ENCODE data around the gene APLF. TPM values are rescaled to one million over a fixed set of nuclear protein-coding genes. Genes with fewer than 3 reads are reported as not detected.
"Not testable (repeated sequence)": the region's sequence is repeated elsewhere in the genome, so short reads cannot be mapped to it uniquely, and the experiment has no call there.

The APLF gene
- total RNA-seq, 1 experiment from 2014 or later = 2.1 TPM

GRCh38 chr2:68431316-68431972 lies 35.9 kb upstream of the APLF start:
- no peaks in the 10 kb centered on the region for H3K27me3 ChIP-seq (ENCODE audit: control insufficient read depth, insufficient read depth, low read length)
- no peak for DNase-seq
- H3K4me3 ChIP-seq (ENCODE audit: insufficient read depth, low read depth, low read length) = no peak overlapping the region
- no peaks in the 10 kb centered on the region for H3K36me3 ChIP-seq (replicated peaks; ENCODE audit: control insufficient read depth, insufficient read depth, low read length)

- no peaks in the 10 kb centered on the region for H3K27me3 ChIP-seq (ENCODE audit: control insufficient read depth, insufficient read depth, low read length)
- no peaks in the 10 kb centered on the region for H3K36me3 ChIP-seq (replicated peaks; ENCODE audit: control insufficient read depth, insufficient read depth, low read length)
- no peak for DNase-seq
- no peak overlapping the region for H3K4me3 ChIP-seq (ENCODE audit: insufficient read depth, low read depth, low read length)
Observed at GRCh38 chr2:68432696-68433658, 34.4 kb upstream of the APLF start.

GRCh38 chr2:68434981-68435380 lies 32.4 kb upstream of the APLF start:
- DNase-seq = no peak
- no peaks in the 10 kb centered on the region for H3K36me3 ChIP-seq (replicated peaks; ENCODE audit: control insufficient read depth, insufficient read depth, low read length)
- H3K27me3 ChIP-seq (ENCODE audit: control insufficient read depth, insufficient read depth, low read length) = no peaks in the 10 kb centered on the region
- H3K4me3 ChIP-seq (ENCODE audit: insufficient read depth, low read depth, low read length) = no peak overlapping the region

DNA sequence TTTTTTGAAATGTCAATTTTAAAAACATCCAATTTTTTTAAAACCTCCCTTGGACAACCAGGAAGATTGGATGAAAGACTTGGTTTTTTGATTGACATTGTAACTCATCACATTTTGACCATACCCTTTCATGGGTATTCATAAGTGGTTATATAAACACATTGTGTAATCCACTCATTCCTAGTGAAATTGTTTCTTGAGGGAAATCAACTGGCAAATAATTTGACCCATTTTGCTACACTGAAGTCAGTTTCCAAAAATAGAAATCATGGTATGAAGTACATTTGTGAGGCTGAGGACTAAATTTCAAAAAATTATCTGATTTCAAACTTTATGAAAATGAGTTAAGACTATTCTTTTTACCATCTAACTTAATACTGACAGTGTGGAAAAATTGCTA lies 31.8 kb upstream of the APLF start:
- H3K27me3 ChIP-seq (ENCODE audit: control insufficient read depth, insufficient read depth, low read length) = no peaks in the 10 kb centered on the region
- no peaks in the 10 kb centered on the region for H3K36me3 ChIP-seq (replicated peaks; ENCODE audit: control insufficient read depth, insufficient read depth, low read length)
- DNase-seq = no peak
- no peak overlapping the region for H3K4me3 ChIP-seq (ENCODE audit: insufficient read depth, low read depth, low read length)

GRCh38 chr2:68436270-68436669 lies 31.1 kb upstream of the APLF start:
- no peak overlapping the region for H3K4me3 ChIP-seq (ENCODE audit: insufficient read depth, low read depth, low read length)
- no peaks in the 10 kb centered on the region for H3K36me3 ChIP-seq (replicated peaks; ENCODE audit: control insufficient read depth, insufficient read depth, low read length)
- no peak for DNase-seq
- no peaks in the 10 kb centered on the region for H3K27me3 ChIP-seq (ENCODE audit: control insufficient read depth, insufficient read depth, low read length)

DNA sequence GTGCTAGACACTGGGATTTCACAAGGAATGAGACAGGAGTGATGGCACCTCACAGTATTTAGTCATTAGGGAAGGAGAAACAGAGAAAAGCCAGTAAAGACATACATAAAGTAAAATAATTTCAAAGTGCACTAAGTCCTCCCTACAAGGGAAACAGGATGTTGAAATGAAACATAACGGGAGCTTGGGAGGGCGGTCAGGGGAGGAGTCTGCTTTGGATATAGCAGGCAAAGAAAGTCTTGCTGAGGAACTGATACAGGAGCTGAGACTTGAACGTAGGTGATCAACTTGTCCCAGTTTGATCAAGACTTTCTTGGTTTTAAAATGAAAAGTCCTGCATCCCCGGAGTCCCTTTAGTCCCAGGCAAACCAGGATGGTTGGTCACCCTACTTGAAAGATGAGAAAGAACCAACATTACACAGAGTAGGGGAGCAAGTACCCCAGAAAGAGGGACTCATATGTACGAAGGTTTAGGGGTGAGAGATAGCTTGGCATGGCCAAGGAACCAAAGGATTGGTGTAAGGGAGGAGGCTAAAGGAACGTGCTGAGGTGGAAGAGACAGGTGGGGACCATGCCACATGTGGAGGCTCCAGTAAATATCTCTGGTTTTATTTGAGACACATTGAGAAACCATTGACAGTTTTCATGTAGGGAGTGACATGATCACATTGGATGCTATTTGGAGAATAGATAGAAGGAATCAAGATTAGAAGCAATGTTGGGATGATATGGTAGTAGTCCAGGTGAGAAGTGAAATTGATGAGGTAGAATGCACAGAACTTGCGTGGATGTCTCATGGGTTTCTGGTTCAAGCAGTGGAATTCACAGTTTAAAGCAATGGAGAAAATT lies 28.7 kb upstream of the APLF start:
- no peak for DNase-seq
- Histone ChIP-seq H3K27me3 (ENCODE audit: control insufficient read depth, insufficient read depth, low read length) (no peaks in the 10 kb centered on the region), H3K4me3 (ENCODE audit: insufficient read depth, low read depth, low read length) (no peak overlapping the region), H3K36me3 (replicated peaks; ENCODE audit: control insufficient read depth, insufficient read depth, low read length) (no peaks in the 10 kb centered on the region)

- H3K4me3 ChIP-seq (ENCODE audit: insufficient read depth, low read depth, low read length) = no peak overlapping the region
- DNase-seq = peak; percentile 49
- H3K27me3 ChIP-seq (ENCODE audit: control insufficient read depth, insufficient read depth, low read length) = no peaks in the 10 kb centered on the region
- no peaks in the 10 kb centered on the region for H3K36me3 ChIP-seq (replicated peaks; ENCODE audit: control insufficient read depth, insufficient read depth, low read length)
Observed at GRCh38 chr2:68441179-68441993, 26.0 kb upstream of the APLF start.

DNA sequence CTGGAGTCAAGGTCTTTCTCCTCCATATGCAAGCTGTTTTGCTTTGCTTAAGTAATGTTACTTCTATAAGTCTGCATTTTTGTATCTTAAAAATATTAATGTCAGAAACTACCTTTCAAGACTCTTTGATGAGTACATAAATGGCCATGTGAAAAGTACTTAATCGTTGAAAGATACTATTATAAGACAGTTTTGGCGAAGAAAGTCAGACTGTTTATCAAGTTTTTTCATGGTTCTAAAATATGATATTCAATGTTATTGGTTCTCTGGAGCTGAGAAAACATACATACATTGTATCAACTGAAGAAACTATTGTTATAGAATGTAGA lies 25.4 kb upstream of the APLF start:
- Histone ChIP-seq H3K36me3 (replicated peaks; ENCODE audit: control insufficient read depth, insufficient read depth, low read length) (no peaks in the 10 kb centered on the region), H3K4me3 (ENCODE audit: insufficient read depth, low read depth, low read length) (no peak overlapping the region), H3K27me3 (ENCODE audit: control insufficient read depth, insufficient read depth, low read length) (no peaks in the 10 kb centered on the region)
- no peak for DNase-seq

DNA sequence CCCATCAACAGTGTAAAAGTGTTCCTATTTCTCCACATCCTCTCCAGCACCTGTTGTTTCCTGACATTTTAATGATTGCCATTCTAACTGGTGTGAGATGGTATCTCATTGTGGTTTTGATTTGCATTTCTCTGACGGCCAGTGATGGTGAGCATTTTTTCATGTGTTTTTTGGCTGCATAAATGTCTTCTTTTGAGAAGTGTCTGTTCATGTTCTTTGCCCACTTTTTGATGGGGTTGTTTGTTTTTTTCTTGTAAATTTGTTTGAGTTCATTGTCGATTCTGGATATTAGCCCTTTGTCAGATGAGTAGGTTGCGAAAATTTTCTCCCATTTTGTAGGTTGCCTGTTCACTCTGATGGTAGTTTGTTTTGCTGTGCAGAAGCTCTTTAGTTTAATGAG lies 21.0 kb upstream of the APLF start:
- DNase-seq; H3K4me3 ChIP-seq (ENCODE audit: insufficient read depth, low read depth, low read length); H3K36me3 ChIP-seq (replicated peaks; ENCODE audit: control insufficient read depth, insufficient read depth, low read length); H3K27me3 ChIP-seq (ENCODE audit: control insufficient read depth, insufficient read depth, low read length): not testable (repeated sequence)

GRCh38 chr2:68447118-68447517 lies 20.3 kb upstream of the APLF start:
- no peak for DNase-seq
- Histone ChIP-seq H3K27me3 (ENCODE audit: control insufficient read depth, insufficient read depth, low read length) (no peaks in the 10 kb centered on the region), H3K36me3 (replicated peaks; ENCODE audit: control insufficient read depth, insufficient read depth, low read length) (no peaks in the 10 kb centered on the region), H3K4me3 (ENCODE audit: insufficient read depth, low read depth, low read length) (no peak overlapping the region)

- no peaks in the 10 kb centered on the region for H3K36me3 ChIP-seq (replicated peaks; ENCODE audit: control insufficient read depth, insufficient read depth, low read length)
- no peaks in the 10 kb centered on the region for H3K27me3 ChIP-seq (ENCODE audit: control insufficient read depth, insufficient read depth, low read length)
- DNase-seq = no peak
- H3K4me3 ChIP-seq (ENCODE audit: insufficient read depth, low read depth, low read length) = no peak overlapping the region
Observed at GRCh38 chr2:68448671-68449653, 18.4 kb upstream of the APLF start.

DNA sequence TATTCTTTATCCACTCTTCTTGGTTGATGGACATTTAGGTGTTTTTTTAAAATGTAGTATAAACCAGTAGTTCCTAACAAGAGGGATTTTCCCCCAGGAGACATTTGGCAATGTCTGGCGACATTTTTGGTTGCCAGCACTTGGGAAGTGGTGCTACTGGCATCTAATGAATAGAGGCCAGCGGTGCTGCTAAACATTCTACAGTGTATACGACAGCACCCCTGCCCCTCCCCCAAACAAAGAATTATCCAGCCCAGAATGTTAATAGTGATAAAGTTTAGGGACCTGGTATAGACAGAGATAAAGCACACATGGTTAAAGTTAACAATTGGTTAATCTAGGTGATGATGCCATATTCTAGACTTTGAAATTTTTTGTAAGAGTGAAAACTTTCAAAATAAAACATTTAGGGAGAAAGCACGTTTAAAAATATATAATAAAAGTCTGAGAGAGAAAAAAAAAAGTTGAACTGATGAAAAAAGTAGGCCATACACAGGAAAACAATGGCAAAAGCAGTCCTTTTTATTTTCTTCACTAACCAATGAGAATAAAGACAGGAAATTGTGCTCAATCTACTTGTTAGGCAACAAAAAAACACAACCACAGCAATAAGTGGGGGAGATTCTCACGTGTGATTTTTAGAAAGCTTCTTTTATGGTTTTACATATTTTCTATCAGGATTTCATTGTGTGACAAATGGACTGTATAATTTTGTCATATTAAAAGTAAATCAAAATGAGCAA lies 15.1 kb upstream of the APLF start:
- Histone ChIP-seq H3K4me3 (ENCODE audit: insufficient read depth, low read depth, low read length) (no peak overlapping the region), H3K27me3 (ENCODE audit: control insufficient read depth, insufficient read depth, low read length) (no peaks in the 10 kb centered on the region), H3K36me3 (replicated peaks; ENCODE audit: control insufficient read depth, insufficient read depth, low read length) (no peaks in the 10 kb centered on the region)
- DNase-seq = no peak

All from H7 (cell line).